GM20431 (cell line): ENCODE results near the gene CYSLTR1.
"Not testable (repeated sequence)": the region's sequence is repeated elsewhere in the genome, so short reads cannot be mapped to it uniquely, and the experiment has no call there.

ENCODE experiments used
- in situ Hi-C: fragments of 300-500 bp; cut with MseI, MboI; formaldehyde crosslinking; loops from one replicate; pipeline ENCODE4 v1.15.0; 2020; ENCODE audit warnings: low sequenced_read_pairs; ENCODE audit not compliant: unreplicated experiment

CYSLTR1 gene

DNA sequence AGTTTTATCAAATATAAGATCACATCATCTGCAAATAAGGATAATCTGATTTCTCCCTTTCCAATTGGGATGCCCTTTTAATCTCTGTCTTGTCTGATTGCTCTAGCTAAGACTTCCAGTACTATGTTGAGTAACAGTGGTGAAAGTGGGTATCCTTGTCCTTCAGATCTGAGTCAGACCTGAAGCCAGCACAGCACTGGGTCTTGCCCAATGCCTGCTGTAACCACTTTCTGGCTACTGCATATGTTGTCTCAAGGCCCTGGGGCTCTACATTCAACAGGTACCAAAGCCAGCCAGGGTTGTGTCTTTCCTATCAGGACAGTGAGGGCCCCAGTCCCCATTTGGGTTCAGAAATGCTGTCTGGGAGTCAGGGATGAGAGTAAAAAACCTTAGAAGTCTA lies 90.3 kb downstream of the CYSLTR1 start:
- in situ Hi-C loops = no loop called here

DNA sequence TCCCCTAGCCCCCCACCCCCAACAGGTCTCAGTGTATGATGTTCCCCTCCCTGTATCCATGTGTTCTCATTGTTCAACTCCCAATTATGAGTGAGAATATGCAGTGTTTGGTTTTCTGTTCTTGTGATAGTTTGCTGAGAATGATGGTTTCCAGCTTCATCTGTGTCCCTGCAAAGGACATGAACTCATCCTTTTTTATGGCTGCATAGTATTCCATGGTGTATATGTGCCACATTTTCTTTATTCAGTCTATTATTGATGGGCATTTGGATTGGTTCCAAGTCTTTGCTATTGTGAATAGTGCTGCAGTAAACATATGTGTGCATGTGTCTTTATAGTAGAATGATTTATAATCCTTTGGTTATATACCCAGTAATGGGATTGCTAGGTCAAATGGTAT lies 101.4 kb downstream of the CYSLTR1 start:
- in situ Hi-C loops = not testable (repeated sequence)
